DMS53 treated with DMSO at 0.1 percent for 48 hours (cell line): ENCODE measurements around the gene IDS.
A peak's percentile ranks its signal among the peaks of the same experiment; 100 is the strongest.

ENCODE experiments used
- DNase-seq: peaks from one replicate; lab custom pipeline; 2025; ENCODE audit not compliant: unreplicated experiment; lab: John Stamatoyannopoulos, UW

Gene IDS

GRCh38 chrX:149461746-149462145 is 43.4 kb downstream of the IDS start:
- DNase-seq = no peak

DNA sequence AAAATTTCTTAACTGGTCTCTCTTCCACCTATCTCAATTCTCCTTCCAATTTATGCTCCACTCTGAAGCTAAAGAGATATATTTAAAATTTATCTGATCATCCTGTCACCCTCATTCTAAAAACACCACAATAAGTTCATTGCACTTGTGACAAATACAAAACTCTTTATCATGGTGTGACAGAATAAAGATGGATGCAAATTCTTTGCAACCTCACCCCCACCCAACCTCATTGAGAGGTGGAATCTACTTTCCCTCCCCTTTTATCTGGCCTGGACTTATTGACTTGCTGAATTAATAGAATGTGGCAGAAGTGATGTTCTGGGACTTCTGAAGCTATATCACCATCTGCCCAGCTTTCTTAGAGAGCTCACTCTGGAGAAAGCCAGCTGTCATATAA is 46.5 kb downstream of the IDS start:
- no peak for DNase-seq

DNA sequence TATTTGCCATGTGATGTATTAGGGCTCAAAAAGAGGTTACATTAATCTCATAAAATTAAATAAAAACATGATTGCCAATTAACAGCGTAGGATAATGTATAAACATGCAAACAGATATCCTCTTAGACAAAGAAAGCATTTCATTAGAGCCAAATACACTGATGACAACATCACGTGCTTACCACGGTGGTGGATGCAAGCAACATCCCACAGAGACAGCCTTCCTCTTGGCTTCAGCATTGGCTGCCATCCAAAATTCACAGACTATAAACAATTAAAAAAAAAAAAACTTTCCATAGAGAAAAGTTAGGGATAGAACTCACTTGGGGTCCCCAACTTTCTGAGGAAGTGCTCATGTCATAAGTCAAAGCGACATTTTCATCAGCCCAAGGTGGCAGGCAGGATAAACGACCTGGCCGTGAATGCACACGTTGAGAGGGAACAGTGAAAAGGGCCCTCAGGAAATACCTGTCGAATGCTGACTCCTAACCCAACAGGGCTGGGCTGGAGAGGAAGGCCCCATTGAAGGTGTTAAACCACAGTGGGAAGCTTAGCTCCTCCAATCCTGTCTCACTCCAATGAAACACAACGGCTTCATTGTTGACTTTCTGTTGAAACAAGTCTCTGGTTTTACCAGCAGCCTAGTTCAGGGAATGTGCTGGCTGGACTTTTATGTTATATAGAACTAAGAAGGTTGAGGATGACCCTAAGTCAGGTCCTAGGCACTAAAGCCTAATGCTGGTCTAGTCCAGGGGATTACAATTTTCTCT is 48.4 kb downstream of the IDS start:
- no peak for DNase-seq

DNA sequence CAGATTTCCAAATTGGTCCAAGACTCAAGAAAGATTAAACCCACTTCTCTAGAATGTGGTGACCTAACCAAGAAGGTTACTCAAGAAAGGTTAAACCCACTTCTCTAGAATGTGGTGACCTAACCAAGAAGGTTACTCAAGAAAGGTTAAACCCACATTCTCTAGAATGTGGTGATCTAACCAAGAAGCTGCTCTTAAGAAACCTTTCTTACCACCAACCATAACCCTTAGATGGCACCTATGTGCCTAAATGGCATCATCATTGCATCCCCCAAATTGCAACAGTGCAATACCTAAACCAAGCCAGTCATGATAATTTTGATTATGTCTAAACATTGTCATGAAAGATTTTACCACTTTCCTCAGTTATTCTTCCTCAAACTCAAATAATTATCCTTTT is 49.2 kb downstream of the IDS start:
- no peak for DNase-seq

DNA sequence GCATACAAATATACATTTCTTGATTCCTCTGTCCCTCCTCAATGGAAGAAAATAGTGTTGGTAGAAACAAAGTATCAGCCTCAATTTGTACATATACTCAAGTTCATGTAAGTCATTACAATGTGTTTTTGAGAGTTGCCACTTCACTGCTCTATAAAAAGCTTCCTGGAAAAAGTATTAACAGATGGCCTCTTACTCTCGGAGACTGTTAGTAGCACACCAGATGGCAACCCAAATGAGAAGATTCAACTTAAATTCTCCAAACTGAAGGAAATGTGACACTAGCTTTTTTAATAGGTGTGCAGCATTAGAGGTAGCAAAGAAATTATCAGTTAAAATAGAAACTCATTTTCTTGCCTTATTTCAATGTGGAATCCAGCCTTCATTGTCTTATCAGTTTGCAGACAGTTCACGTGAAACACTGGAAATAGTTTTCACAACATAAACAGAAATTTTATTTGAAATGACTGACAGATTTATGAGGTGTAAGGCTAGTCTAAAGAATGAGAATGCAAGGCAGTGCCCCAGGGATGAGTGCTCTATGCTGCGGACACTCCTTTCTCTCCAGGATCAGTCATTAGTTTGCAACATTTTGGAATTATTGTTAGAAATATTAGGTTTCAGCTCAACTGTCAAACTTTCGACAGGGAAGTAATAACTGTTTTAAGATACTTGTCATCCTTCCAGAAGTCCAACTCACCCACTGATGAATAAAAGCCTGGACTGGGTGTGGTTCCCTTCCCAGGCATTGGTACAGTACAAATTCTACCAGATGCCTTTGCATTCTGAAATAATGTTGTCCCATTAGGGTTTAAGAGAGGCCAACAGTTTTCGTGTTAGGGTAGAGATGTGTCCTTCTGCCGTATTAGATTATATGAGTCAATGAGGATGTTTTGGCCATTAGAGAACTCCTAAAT is 50.9 kb downstream of the IDS start:
- no peak for DNase-seq

DNA sequence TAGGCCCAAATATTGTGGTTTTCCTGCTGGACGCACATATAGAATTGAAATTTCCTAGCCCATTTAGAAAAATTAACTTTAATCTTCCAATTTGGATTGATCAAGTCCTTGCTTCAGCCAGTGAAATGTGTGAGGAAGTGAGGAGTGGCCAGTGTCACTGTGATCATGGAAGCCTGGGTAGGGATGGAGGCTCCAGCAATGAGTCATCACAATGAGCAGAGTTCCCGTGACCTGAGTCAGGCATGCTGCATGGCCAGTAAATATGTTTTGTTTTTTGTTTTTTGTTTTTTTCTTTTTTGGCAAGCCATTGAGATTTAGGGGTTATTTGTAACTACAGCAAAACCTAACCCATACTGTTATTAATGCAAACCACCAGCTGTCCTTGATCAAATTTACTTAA is 52.1 kb downstream of the IDS start:
- DNase-seq = peak; percentile 1

DNA sequence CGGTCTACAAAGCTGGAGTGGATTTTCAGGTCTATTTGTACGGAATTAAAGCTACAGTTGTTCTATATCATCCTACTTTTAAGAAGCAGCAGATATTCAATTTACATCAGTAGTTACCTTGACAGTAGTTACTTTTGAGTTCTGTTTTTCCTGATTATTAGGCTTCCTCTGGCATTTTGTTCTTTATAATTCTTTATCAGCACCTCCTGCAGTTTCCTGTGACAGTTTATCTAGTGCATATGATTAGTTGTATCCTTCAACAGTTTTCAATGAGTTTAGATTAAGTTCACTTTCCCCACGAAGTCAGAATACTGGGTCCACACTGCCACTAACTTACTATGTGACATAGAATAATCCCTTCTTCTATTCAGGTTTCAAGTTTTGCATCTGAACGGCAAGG is 71.7 kb downstream of the IDS start:
- DNase-seq = no peak

DNA sequence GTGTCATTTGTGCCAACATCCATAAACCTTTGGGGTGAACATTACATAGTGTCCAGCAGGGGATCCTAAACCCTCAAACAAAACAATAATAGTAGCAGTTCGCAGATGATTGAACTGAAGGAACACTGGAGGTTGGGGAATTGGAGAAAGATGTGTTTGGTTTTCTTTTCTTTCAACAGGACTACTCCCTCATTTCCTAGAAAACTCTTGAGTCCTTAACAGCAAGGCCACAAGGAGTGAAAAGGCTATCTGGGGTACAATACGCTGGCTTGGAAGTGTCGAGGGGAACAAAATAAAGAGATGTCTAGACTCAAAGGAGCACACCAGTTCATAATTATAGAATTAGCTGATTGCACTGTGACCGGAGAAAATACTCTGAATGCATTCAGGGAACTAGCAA is 72.1 kb downstream of the IDS start:
- DNase-seq = no peak
